GM12865 (cell line): Measurements from ENCODE around the gene SLC16A7.

Experiments
- DNase-seq: peaks from one replicate; pipeline ENCODE4 v3.0.0; 2010; ENCODE audit warnings: low read depth
- H3K4me3 ChIP-seq: 2 replicates; pipeline ENCODE4 v1.5.1; 2011; ENCODE audit warnings: mild to moderate bottlenecking, low read depth, low read length, control low read depth
- CTCF ChIP-seq: IDR thresholded peaks from 2 replicates; pipeline ENCODE4 v1.5.1; 2011; ENCODE audit warnings: low read length, control low read depth, low read depth, inconsistent platforms; ENCODE audit not compliant: insufficient read depth; ENCODE audit errors: missing control alignments

The SLC16A7 gene

GRCh38 chr12:59827767-59828166 lies 231.9 kb downstream of the SLC16A7 start:
- no peak for TF ChIP-seq CTCF
- DNase-seq: no peak
- no peak overlapping the region for H3K4me3 ChIP-seq

GRCh38 chr12:59828521-59828920 lies 232.7 kb downstream of the SLC16A7 start:
- no peak for DNase-seq
- no peak for TF ChIP-seq CTCF
- H3K4me3 ChIP-seq: no peak overlapping the region

- no peak for DNase-seq
- no peak for TF ChIP-seq CTCF
- H3K4me3 ChIP-seq: no peak overlapping the region
Observed at GRCh38 chr12:59833408-59833807, 237.6 kb downstream of the SLC16A7 start.

GRCh38 chr12:59834659-59835474 lies 239.0 kb downstream of the SLC16A7 start:
- TF ChIP-seq CTCF: peak; percentile 30
- peak; percentile 24 for DNase-seq
- no peak overlapping the region for H3K4me3 ChIP-seq
